Skin of body (tissue), 2 donors: Measurements from ENCODE around the gene RPTOR. TPM values are rescaled to one million over a fixed set of nuclear protein-coding genes. Genes with fewer than 3 reads are reported as not detected.
"Not testable (repeated sequence)": the region's sequence is repeated elsewhere in the genome, so short reads cannot be mapped to it uniquely, and the experiment has no call there.

Experiments
- DNase-seq: peaks from one replicate; lab custom pipeline; 2025; lab: John Stamatoyannopoulos, UW
- total RNA-seq: library from RNA; depleted of rRNA; stranded (reverse); fragments of >200 nt; gene quantifications from one replicate; pipeline ENCODE4 v1.2.3, GENCODE V29; 2014

The RPTOR gene
- total RNA-seq, 1 donor from 2014 or later: 22.0 TPM

- DNase-seq: no peak
These were observed 7.9 kb downstream of the RPTOR start for GRCh38 chr17:80552523-80552922.

DNA sequence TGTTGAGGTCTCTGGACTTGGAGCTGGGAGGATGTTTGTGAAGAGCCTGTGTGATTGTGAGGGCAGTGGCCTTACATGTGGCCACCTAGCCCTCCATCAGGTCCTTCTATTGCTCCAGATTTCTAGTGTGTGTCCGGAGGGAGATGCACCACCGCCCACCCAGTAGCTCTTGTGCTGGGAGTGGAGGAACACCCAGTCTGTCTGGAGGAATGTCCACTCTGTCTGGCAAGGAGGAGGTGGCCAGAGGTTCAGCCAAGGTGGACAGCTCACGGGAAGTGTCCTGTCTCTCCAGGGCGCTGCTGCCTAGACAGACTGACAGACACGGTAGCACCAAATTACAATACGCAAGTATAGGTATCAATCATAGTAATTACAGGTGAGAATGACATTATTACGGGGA lies 10.6 kb downstream of the RPTOR start:
- no peak for DNase-seq

DNA sequence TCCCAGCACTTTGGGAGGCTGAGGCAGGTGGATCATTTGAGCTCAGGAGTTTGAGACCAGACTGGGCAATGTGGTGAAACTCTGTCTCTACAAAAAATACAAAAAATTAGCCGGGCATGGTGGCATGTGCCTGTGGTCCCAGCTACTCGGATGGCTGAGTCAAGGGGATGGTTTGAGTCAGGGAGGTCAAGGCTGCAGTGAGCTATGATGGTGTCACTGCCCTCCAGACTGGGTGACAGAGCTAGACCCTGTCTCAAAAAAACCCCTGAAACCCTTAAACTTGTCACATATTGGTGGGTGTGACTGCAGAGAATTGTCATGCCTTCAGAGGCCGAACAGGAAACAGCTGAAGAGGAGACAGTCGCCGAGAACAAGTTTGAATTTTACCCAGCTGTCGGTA lies 13.4 kb downstream of the RPTOR start:
- DNase-seq: no peak

DNA sequence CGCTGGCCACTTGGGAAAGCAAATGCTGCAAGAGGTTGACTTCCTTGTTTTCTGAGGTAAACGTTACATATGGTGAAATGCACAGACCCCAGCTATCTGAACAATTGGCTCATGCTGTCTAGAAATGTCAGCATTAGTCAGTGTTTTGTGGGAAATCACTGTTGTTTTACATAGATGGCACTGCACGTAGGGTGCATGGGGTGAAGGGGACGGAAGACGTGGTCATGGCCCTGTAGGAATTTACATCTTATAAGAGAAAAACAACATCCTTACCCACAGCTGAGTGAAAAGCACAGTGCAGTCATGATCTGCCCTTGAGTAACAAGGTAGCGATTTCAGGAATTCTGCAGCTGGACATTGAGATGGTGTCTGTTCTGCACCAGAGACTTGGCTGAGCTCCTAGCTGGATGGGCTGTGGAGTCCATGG lies 15.2 kb downstream of the RPTOR start:
- DNase-seq: no peak

DNA sequence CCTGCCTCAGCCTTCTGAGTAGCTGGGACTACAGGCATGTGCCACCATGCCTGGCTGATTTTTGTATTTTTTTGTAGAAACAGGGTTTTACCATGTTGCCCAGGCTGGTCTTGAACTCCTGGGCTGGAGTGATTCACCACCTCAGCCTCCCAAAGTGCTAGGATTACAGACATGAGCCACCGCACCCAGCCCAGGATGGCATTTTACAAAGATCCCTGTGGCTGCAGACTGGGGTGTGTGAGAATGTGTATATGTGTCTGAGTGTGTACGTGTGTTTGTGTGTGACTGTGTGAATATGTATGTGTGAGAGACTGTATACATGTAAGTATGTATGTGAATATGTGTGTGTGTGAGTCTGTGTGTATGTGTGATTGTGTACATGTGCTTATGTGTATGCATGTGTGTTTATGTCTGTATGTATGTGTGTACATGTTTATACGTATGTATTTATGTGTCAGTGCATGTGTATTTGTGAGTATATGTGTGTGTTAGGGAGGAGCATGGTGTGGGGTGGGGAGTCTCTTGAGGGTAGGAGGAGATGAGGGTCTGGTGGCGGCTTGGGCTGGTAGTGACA lies 17.0 kb downstream of the RPTOR start:
- DNase-seq: no peak

GRCh38 chr17:80564545-80564944 lies 19.9 kb downstream of the RPTOR start:
- DNase-seq: no peak

DNA sequence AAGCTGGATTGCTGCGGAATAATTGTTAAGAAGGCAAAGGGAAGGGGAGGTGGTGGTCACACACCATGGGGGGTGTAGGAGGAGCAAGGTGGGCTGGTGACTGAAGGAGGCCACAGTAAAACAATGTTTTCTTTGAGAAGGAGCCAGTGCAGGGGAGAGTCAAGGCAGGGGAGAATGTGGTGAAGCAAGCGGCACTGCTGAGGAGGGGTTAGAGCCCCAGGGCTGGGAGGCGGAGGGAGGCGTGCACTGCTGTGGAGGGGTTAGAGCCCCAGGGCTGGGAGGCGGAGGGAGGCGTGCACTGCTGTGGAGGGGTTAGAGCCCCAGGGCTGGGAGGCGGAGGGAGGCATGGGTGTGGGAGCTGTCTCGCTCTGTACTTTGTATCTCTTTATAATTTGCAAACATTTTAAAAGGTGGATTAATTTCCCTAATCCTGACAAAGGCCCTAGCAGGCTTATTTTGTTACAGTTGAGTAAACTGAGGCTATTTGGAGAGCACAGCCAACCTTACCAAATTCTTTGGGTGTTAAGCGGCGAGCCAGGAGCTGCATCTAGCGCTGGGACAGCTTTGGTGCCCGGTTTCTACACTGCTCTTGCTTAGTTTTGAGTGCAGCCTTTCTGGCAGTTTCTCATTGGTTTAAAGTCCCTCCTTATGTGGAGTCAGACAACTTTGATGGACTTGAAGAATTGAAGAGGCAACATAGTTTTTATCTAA lies 20.9 kb downstream of the RPTOR start:
- no peak for DNase-seq

- no peak for DNase-seq
These were observed 21.4 kb downstream of the RPTOR start for GRCh38 chr17:80566054-80566400.

DNA sequence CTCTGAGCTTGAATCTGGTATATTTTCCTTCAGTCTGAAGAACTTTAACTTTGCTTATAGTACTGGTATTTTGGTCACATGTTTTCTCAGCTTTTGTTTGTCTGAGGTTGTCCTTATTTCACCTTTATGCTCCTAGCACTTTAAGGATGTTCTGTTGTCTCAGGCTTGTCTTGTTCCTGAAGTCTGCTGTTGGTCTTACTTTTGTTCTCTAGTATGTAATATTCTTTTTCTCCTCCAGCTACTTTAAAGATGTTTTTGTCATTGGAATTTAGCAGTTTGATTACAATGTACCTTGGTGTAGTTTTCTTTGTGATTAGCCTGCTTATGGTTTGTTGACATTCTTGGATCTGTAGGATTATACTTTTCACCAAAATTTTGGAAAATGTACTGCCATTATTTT lies 23.6 kb downstream of the RPTOR start:
- no peak for DNase-seq

- no peak for DNase-seq
These were observed 25.3 kb downstream of the RPTOR start for GRCh38 chr17:80569924-80570323.

DNA sequence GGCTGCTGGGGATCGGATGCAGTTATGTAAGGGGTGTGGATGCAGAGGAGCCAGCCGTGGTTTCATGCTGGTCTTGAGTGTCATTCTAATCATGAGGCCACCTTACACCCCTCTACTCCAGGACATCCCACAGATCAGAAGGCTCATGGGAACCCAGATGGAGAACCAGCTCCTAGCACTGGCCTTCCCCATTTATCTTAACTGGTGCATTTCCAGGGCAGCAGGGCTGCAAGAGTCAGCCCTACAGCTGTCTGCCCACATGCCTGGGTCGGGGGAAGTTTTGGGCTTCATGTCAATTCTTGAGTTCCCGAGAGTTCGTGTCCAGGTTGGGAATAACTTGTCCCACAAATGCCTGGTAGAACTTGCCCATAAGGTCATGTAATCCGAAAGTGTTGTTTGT lies 29.1 kb downstream of the RPTOR start:
- no peak for DNase-seq

DNA sequence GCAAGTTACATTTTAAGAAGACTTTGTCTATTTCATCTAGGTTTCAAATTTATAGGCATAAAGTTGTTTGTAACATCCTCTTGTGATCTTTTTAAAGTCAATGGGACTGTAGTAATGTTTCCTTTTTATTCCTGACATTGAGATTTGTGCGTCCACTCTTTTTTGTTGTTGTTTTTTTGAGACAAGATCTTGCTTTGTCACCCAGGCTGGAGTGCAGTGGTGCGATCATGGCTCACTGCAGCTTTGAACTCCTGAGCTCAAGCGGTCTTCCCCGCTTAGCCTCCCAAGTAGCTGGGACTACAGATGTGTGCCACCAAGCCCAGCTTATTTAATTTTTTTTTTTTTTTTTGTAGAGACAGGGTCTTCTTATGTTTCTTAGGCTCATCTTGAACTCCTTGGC lies 29.9 kb downstream of the RPTOR start:
- no peak for DNase-seq

GRCh38 chr17:80575057-80575875 lies 30.6 kb downstream of the RPTOR start:
- DNase-seq: peak; percentile 16

DNA sequence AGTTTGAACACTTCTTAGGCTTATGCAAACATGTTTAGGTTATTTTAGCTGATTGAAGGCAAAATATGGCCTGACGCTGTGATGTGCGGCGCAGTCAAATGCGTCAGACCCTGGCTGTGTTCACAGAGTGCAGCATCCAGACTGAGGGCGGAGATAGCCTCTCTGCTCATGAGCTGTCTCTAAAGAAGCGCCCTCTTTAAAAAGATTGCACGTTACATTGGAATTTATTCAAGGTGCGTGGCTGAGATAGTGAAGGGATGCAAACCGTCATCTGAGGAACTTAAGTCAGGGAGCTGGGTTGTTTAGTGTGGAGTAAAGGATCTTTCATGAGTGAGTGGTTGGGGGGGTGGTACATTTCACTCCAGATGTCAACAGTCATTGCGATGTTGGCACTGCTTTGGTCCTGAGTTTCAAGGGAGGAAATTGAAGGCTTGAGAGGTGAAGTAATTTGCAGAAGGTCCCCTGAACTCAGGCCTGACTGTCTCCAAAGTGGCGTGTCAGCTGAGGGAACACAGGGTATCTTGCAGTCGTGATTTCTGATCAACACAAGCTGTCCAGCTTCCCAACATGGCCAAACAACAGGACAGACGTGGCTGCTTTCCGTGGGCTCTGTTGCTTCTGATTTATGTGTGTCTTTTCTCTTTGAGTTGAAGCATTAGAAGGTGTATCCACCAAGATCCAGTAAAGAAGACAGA lies 33.4 kb downstream of the RPTOR start:
- DNase-seq: no peak

DNA sequence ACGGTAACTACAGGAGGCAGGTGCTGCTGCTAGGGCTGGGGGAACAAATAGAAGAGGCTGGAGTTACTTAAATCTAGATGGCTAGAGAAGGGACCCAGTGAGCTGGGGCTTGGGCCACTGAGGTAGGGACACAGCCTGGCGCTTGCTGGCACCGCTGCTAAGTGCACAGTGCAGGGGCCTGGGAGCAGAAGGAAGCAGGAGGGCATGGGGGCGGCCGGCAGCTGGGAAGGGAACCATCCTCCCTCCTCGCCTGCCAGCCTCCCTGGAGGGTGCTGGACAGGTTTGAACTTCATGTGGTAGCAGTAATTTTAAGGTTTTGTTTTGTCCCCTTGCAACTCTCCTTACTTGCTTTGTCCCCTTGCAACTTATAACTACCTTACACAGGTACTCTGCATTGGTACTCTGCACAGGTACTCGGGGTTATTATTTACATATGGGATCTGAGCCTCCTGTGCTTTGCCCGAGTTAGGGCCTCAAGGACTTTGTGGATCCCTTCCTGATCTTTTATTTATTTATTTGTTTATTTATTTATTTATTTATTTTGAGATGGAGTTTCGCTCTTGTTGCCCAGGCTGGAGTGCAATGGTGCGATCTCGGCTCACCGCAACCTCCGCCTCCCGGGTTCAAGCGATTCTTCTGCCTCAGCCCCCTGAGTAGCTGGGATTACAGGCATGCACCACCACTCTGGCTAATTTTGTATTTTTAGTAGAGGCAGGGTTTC lies 34.2 kb downstream of the RPTOR start:
- DNase-seq: not testable (repeated sequence)

DNA sequence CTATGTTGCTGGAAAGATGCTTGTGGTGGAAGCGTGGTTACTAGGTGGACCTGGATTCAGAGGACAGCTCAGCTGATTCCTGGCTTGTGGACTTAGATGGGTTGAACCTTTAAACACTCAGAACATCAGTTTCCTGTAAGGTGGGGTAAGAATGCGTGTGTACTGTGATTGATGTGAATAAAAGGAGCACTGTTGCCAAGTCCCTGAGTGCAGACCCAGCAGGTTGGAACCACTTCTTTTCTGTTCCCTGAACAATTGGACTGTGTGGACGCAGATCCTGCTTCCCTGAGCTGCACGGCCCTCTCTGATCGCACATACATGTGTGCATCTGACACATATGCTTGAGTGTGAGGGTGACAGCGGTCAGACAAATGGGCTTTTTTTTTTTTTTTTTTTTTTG lies 37.5 kb downstream of the RPTOR start:
- no peak for DNase-seq

DNA sequence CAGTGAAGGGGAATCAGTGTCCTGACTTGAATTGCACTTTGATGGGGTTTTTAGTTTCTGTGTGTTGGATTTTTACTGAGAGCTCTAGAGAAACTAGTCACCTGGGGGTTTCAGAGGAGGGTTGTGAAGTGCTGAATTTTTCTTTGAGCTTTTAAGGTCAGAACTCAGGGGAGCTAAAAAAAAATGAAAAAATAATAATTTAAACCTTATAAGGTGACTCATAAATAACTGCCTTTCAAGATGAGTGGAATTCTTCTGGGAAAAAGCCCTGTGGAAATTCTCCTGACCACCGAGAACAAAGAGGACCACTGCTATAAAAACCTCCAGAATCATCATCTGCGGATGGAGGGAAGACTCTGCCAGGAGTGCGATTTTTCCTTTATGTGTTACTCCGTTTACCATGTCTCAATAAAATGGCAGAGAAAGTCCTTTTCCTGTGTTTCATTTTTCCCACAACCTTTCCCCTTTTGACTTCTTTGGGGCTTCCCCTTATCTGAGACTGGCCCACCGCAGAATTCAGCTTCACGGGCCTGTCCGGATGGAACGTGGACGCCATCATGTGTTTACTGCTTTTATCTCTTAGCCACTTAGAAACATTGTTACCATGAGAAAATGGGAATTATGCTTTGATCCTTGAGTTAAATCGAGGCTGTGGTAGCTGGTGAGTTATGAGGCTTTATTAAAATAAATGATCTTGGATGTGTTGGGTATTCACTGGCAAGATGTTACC lies 39.7 kb downstream of the RPTOR start:
- no peak for DNase-seq

GRCh38 chr17:80585890-80586845 lies 41.5 kb downstream of the RPTOR start:
- DNase-seq: no peak

DNA sequence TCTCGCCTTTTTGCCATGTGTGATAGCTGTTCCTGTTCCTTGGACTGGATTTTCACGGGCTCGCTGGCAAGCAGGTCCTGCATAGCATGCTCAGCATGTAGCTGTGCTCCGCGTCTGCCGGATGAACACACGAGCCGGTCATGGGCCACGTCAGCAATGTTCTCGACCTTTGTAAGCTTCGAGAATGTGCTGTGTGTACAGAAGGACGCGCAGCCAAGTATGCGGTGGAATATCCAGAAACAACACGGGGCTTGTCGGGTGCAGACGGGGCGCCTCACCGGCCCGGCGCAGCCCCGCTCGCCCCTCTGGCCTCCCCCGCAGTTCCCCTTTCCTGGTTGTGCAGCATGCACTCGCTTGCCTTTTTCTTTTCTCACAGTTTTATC lies 42.2 kb downstream of the RPTOR start:
- DNase-seq: no peak
